CD4-positive, alpha-beta T cell (primary cell): ENCODE results near the gene XCR1. TPM values are rescaled to one million over a fixed set of nuclear protein-coding genes. Genes with fewer than 3 reads are reported as not detected.

ENCODE experiments used
- ATAC-seq: fragments of 200-7000 bp; cut with Tn5 transposase; one replicate; pipeline ENCODE4 v1.10.0; 2022; ENCODE audit warnings: mild to moderate bottlenecking; ENCODE audit not compliant: poor library complexity
- CTCF ChIA-PET: fragments of 350-600 bp; sonication (Branson Sonifier 250); formaldehyde crosslinking; loops from one replicate; lab custom pipeline; 2021; ENCODE audit warnings: antibody characterized with exemption, inconsistent platforms; lab: Charles Lee
- POLR2A ChIA-PET: fragments of 350-600 bp; sonication (Branson Sonifier 250); formaldehyde crosslinking; loops from one replicate; lab custom pipeline; 2021; ENCODE audit warnings: antibody characterized with exemption, inconsistent platforms; lab: Charles Lee
- DNase-seq, 14 experiments: peaks; one replicate each; pipeline ENCODE4 v3.0.0-alpha.2; 2013 to 2020; ENCODE audit warnings: mixed read lengths in 2 of 14
- H3K27ac ChIP-seq, 2 donors: one replicate each; pipeline versions ENCODE4 v1.5.1 to v1.7.0; 2013; ENCODE audit warnings: low read length in 2 of 2, low read depth in 1 of 2, mild to moderate bottlenecking in 1 of 2
- H3K27me3 ChIP-seq, 2 experiments: 1 replicate in 1 of 2; 2 replicates in 1 of 2; pipeline versions ENCODE4 v1.6.1 to v1.7.0; 2013; ENCODE audit warnings: low read length in 2 of 2, control low read depth in 1 of 2, mild to moderate bottlenecking in 1 of 2, moderate library complexity in 1 of 2; ENCODE audit not compliant: insufficient read depth in 2 of 2, control insufficient read depth in 1 of 2
- H3K36me3 ChIP-seq: one replicate; pipeline ENCODE4 v1.6.1; 2013; ENCODE audit warnings: low read length, control low read depth; ENCODE audit not compliant: insufficient read depth
- H3K4me1 ChIP-seq: one replicate; pipeline ENCODE4 v1.6.1; 2013; ENCODE audit warnings: low read length, control low read depth; ENCODE audit not compliant: insufficient read depth
- H3K4me3 ChIP-seq: one replicate; pipeline ENCODE4 v1.5.1; 2013; ENCODE audit warnings: mild to moderate bottlenecking, low read length, moderate library complexity
- H3K9me3 ChIP-seq, 2 experiments: 1 replicate in 1 of 2; 2 replicates in 1 of 2; pipeline versions ENCODE4 v1.6.1 to v1.7.0; 2013; ENCODE audit warnings: low read length in 2 of 2, mild to moderate bottlenecking in 2 of 2, control low read depth in 1 of 2, moderate library complexity in 1 of 2; ENCODE audit not compliant: control insufficient read depth in 1 of 2, insufficient read depth in 1 of 2
- H3K27ac Mint-ChIP-seq: one replicate; pipeline ENCODE4 v1.8.0; 2020; ENCODE audit warnings: mixed read lengths
- H3K27me3 Mint-ChIP-seq: one replicate; pipeline ENCODE4 v1.8.0; 2021; ENCODE audit warnings: mixed read lengths
- H3K36me3 Mint-ChIP-seq: one replicate; pipeline ENCODE4 v1.8.0; 2021; ENCODE audit warnings: low read depth, mixed read lengths
- H3K4me1 Mint-ChIP-seq: one replicate; pipeline ENCODE4 v1.8.0; 2021; ENCODE audit warnings: low read depth, mixed read lengths
- H3K4me3 Mint-ChIP-seq: one replicate; pipeline ENCODE4 v1.8.0; 2020; ENCODE audit warnings: mild to moderate bottlenecking, mixed read lengths
- H3K9me3 Mint-ChIP-seq: one replicate; pipeline ENCODE4 v1.8.0; 2020; ENCODE audit warnings: mixed read lengths
- intact Hi-C, 2 experiments: fragments of 100-400 bp; cut with DNase I in 1 of 2; cut with micrococcal nuclease in 1 of 2; formaldehyde crosslinking; loops; one replicate each; pipeline versions ENCODE4 v1.15.1 to v1.9.0; 2023 to 2025; cut with DNase I, micrococcal nuclease
- total RNA-seq, 174 experiments: library from RNA in 2 of 174; stranded (reverse) in 2 of 174; gene quantifications; one replicate each; pipeline ENCODE4 v1.2.3 and lab custom pipeline; 2021 to 2026
- TF ChIP-seq, protein P1 (sequence below): fragments of 200-600 bp; IDR thresholded peaks from one replicate; pipeline ENCODE4 v1.8.0; 2022; ENCODE audit warnings: antibody characterized with exemption, mild to moderate bottlenecking

Gene XCR1
- total RNA-seq, 2 experiments from 2014 or later = 0.14 to 0.20 TPM

DNA sequence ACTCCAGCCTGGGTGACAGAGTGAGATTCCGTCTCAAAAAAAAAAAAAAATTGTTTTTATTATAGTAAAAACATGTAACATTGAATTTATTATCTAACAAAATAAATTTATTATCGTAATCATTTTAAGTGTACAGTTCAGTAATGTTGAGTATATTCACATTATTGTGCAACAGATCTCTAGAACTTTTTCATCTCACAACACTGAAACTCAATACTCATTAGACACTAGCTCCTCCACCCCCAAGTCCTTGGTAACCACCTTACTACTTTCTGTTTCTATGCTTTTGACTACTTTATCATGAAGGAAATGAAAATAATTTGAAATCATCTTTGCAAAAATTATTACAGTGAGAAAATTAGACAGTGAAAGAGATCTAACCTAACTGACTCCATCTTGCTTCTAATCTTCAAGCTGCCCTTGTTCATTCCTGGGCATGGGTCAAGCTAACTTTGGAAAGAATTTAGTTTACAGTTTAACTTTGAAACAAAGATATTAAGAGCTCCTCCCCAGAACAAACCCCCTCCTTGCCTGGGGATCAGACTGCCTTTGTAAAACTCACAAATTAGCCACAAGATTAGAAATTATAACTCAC is 16.7 kb downstream of the XCR1 start:
- Mint-ChIP-seq H3K27me3 (no peaks in the 10 kb centered on the region), H3K4me3 (no peak overlapping the region), H3K27ac (no peak overlapping the region), H3K36me3 (no peaks in the 10 kb centered on the region), H3K9me3 (no peaks in the 10 kb centered on the region), H3K4me1 (peaks cover 8% of the 10 kb centered on the region)
- intact Hi-C loops = no loop called here
- H3K9me3 ChIP-seq = no peaks in the 10 kb centered on the region
- no peaks in the 10 kb centered on the region for H3K27me3 ChIP-seq
- DNase-seq (no peak), ATAC-seq (no peak)
- H3K4me1 ChIP-seq = no peaks in the 10 kb centered on the region
- ChIA-PET POLR2A (interaction anchor here (0.6 to 0.7 kb wide), 2 partner anchors 70 to 781 kb away, joined by 3 to 4 read pairs; no protein-coding TSS in a partner anchor), CTCF (no interaction called here)
- H3K27ac ChIP-seq = no peak overlapping the region
- no peaks in the 10 kb centered on the region for H3K36me3 ChIP-seq
- TF ChIP-seq, protein P1, sequence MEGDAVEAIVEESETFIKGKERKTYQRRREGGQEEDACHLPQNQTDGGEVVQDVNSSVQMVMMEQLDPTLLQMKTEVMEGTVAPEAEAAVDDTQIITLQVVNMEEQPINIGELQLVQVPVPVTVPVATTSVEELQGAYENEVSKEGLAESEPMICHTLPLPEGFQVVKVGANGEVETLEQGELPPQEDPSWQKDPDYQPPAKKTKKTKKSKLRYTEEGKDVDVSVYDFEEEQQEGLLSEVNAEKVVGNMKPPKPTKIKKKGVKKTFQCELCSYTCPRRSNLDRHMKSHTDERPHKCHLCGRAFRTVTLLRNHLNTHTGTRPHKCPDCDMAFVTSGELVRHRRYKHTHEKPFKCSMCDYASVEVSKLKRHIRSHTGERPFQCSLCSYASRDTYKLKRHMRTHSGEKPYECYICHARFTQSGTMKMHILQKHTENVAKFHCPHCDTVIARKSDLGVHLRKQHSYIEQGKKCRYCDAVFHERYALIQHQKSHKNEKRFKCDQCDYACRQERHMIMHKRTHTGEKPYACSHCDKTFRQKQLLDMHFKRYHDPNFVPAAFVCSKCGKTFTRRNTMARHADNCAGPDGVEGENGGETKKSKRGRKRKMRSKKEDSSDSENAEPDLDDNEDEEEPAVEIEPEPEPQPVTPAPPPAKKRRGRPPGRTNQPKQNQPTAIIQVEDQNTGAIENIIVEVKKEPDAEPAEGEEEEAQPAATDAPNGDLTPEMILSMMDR = no peak
- H3K4me3 ChIP-seq = no peak overlapping the region

DNA sequence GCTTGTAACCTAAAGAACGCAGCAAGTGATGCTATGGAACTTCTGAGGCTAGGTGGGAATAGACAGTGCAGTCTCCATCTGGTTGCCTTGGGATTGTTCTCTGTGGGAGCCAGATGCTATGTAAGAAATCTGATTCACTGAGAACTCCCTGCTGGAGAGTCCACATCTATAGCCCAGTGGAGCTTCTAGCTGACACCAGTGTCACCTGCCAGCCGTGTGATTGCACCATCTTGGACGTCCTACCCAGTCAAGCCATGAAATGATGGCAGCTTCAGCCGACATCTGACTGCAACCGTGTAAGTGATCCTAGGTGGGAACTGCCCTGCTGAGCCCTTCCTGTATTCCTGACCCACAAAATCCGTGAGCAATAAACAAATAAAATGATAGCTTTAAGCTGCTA is 19.2 kb downstream of the XCR1 start:
- Mint-ChIP-seq H3K36me3 (no peaks in the 10 kb centered on the region), H3K4me1 (no peaks in the 10 kb centered on the region), H3K27ac (no peak overlapping the region), H3K27me3 (no peaks in the 10 kb centered on the region), H3K9me3 (no peaks in the 10 kb centered on the region), H3K4me3 (no peak overlapping the region)
- intact Hi-C loops = no loop called here
- ChIA-PET CTCF (no interaction called here), POLR2A (no interaction called here)
- TF ChIP-seq, protein P1 = no peak
- Histone ChIP-seq H3K4me1 (no peaks in the 10 kb centered on the region), H3K9me3 (no peaks in the 10 kb centered on the region), H3K27me3 (no peaks in the 10 kb centered on the region), H3K36me3 (no peaks in the 10 kb centered on the region), H3K27ac (no peak overlapping the region), H3K4me3 (no peak overlapping the region)
- DNase-seq (no peak), ATAC-seq (no peak)

DNA sequence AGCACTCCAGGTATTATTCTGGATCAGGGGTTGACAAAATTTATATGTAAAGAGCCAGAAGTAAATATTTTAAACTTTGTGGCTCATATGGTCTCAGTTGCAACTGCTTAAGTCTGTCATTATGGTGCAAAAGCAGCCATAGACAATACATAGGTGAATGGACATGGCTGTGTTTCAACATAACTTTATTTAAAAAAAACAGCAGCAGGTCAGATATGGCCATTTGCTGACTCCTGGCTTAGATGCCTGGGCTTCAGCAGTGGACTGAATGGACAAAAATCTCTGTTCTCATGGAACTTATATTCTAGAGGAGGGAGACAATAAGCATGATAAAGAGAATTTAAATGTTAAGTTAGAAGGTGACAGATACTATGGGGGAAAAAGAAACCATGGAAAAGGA is 20.0 kb downstream of the XCR1 start:
- no peak overlapping the region for H3K4me3 Mint-ChIP-seq
- intact Hi-C loops = no loop called here
- POLR2A ChIA-PET = no interaction called here
- TF ChIP-seq, protein P1 = no peak
- Histone ChIP-seq H3K27ac (no peak overlapping the region), H3K27me3 (no peaks in the 10 kb centered on the region), H3K36me3 (no peaks in the 10 kb centered on the region), H3K4me1 (no peaks in the 10 kb centered on the region), H3K9me3 (no peaks in the 10 kb centered on the region), H3K4me3 (no peak overlapping the region)
- CTCF ChIA-PET = no interaction called here
- no peak for ATAC-seq
- H3K36me3 Mint-ChIP-seq = no peaks in the 10 kb centered on the region
- no peaks in the 10 kb centered on the region for H3K27me3 Mint-ChIP-seq
- H3K27ac Mint-ChIP-seq = no peak overlapping the region
- no peaks in the 10 kb centered on the region for H3K4me1 Mint-ChIP-seq
- no peaks in the 10 kb centered on the region for H3K9me3 Mint-ChIP-seq
- no peak for DNase-seq
